Measurements from ENCODE around the gene KIAA1191.

KIAA1191 gene

GRCh38 chr5:176384991-176385390 is 23.4 kb upstream of the KIAA1191 start:
- Histone ChIP-seq H3K27ac (no peak overlapping the region), H3K36me3 (peaks cover 48% of the 10 kb centered on the region), H3K9me3 (ENCODE audit: severe bottlenecking) (no peaks in the 10 kb centered on the region), H3K4me3 (ENCODE audit: low read depth, low read length) (no peak overlapping the region), H3K27me3 (ENCODE audit: insufficient read depth, low read depth, severe bottlenecking) (no peaks in the 10 kb centered on the region)
- DNase-seq = no peak
- TF ChIP-seq, protein P1, sequence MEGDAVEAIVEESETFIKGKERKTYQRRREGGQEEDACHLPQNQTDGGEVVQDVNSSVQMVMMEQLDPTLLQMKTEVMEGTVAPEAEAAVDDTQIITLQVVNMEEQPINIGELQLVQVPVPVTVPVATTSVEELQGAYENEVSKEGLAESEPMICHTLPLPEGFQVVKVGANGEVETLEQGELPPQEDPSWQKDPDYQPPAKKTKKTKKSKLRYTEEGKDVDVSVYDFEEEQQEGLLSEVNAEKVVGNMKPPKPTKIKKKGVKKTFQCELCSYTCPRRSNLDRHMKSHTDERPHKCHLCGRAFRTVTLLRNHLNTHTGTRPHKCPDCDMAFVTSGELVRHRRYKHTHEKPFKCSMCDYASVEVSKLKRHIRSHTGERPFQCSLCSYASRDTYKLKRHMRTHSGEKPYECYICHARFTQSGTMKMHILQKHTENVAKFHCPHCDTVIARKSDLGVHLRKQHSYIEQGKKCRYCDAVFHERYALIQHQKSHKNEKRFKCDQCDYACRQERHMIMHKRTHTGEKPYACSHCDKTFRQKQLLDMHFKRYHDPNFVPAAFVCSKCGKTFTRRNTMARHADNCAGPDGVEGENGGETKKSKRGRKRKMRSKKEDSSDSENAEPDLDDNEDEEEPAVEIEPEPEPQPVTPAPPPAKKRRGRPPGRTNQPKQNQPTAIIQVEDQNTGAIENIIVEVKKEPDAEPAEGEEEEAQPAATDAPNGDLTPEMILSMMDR (IDR thresholded peaks at IDR 0.05; ENCODE audit: low read depth, low read length) = no peak

DNA sequence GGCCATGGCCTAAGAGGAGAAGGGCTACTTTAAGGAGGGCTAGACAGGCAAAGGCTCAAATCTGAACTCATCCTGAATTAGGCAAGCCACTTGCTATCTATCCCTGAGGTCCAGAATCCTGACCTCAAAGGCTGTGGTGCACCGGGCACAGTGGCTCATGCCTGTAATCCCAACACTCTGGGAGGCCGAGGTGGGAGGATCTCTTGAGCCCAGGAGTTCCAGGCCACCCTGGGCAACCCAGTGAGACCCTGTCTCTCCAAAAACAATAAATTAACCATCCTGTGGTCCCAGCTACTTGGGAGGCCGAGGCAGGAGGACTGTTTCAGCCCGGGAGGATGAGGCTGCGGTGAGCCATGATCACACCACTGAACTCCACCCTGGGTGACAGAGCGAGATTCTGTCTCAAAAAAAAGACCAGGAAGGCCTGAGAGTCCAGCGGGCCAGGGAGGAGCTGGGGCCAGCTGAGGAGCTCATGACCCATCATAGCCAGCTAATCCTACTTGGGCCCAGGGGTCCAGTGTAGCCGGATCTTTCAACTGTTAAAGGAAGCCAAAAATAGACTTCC is 22.9 kb upstream of the KIAA1191 start:
- Histone ChIP-seq H3K9me3 (ENCODE audit: severe bottlenecking) (no peaks in the 10 kb centered on the region), H3K4me3 (ENCODE audit: low read depth, low read length) (no peak overlapping the region), H3K27me3 (ENCODE audit: insufficient read depth, low read depth, severe bottlenecking) (no peaks in the 10 kb centered on the region), H3K36me3 (peaks cover 48% of the 10 kb centered on the region), H3K27ac (no peak overlapping the region)
- TF ChIP-seq, protein P1 (IDR thresholded peaks at IDR 0.05; ENCODE audit: low read depth, low read length) = no peak
- no peak for DNase-seq

GRCh38 chr5:176383961-176384360 is 22.4 kb upstream of the KIAA1191 start:
- Histone ChIP-seq H3K27me3 (ENCODE audit: insufficient read depth, low read depth, severe bottlenecking) (no peaks in the 10 kb centered on the region), H3K4me3 (ENCODE audit: low read depth, low read length) (no peak overlapping the region), H3K36me3 (peaks cover 48% of the 10 kb centered on the region), H3K9me3 (ENCODE audit: severe bottlenecking) (no peaks in the 10 kb centered on the region), H3K27ac (no peak overlapping the region)
- no peak for DNase-seq
- TF ChIP-seq, protein P1 (IDR thresholded peaks at IDR 0.05; ENCODE audit: low read depth, low read length) = no peak

- H3K27me3 ChIP-seq (ENCODE audit: insufficient read depth, low read depth, severe bottlenecking) = no peaks in the 10 kb centered on the region
- H3K27ac ChIP-seq = no peak overlapping the region
- H3K36me3 ChIP-seq = peaks cover 48% of the 10 kb centered on the region
- TF ChIP-seq, protein P1 (IDR thresholded peaks at IDR 0.05; ENCODE audit: low read depth, low read length) = no peak
- H3K9me3 ChIP-seq (ENCODE audit: severe bottlenecking) = no peaks in the 10 kb centered on the region
- no peak overlapping the region for H3K4me3 ChIP-seq (ENCODE audit: low read depth, low read length)
- DNase-seq = no peak
Measured at GRCh38 chr5:176383248-176383905, 21.8 kb upstream of the KIAA1191 start.

DNA sequence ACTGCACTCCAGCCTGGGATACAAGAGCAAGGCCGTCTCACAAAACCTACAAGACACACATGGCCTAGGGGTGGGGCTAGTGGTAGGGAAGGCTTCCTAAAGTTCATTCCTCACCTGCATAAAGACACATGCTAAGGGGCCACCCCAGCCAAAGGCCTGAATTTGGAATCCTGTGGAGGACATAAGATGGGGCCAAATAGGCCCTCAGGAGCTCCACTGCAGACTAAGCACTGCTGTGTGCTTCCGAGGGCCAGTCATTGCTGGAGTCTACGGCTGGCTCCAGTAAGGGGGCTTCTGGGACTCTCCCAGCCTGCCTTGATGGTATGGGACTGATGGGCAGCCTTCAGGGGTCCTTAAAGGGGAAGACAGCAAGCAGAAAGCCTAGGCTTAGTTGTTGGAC is 21.2 kb upstream of the KIAA1191 start:
- Histone ChIP-seq H3K4me3 (ENCODE audit: low read depth, low read length) (no peak overlapping the region), H3K27me3 (ENCODE audit: insufficient read depth, low read depth, severe bottlenecking) (no peaks in the 10 kb centered on the region), H3K27ac (no peak overlapping the region), H3K36me3 (peaks cover 45% of the 10 kb centered on the region), H3K9me3 (ENCODE audit: severe bottlenecking) (no peaks in the 10 kb centered on the region)
- TF ChIP-seq, protein P1 (IDR thresholded peaks at IDR 0.05; ENCODE audit: low read depth, low read length) = no peak
- DNase-seq = no peak

GRCh38 chr5:176381979-176382378 is 20.4 kb upstream of the KIAA1191 start:
- Histone ChIP-seq H3K36me3 (peaks cover 45% of the 10 kb centered on the region), H3K9me3 (ENCODE audit: severe bottlenecking) (no peaks in the 10 kb centered on the region), H3K27ac (no peak overlapping the region), H3K4me3 (ENCODE audit: low read depth, low read length) (no peak overlapping the region), H3K27me3 (ENCODE audit: insufficient read depth, low read depth, severe bottlenecking) (no peaks in the 10 kb centered on the region)
- TF ChIP-seq, protein P1 (IDR thresholded peaks at IDR 0.05; ENCODE audit: low read depth, low read length) = no peak
- DNase-seq = no peak
